Calu3 (cell line): ENCODE results near the gene DUSP2. TPM values are rescaled to one million over a fixed set of nuclear protein-coding genes. Genes with fewer than 3 reads are reported as not detected.

Experiments
- BruUV-seq: library from RNA; stranded (reverse); fragments of 400-500 nt; replicated peaks from 2 replicates; lab custom pipeline; 2021; lab: Mats Ljungman, UMichigan
- CTCF ChIA-PET: fragments of 300-600 bp; sonication (Branson Sonifier 250); formaldehyde crosslinking; loops from one replicate; lab custom pipeline; 2022; ENCODE audit warnings: antibody characterized with exemption; lab: Charles Lee
- DNase-seq: peaks from one replicate; pipeline ENCODE4 v3.0.0; 2022
- H3K27ac Mint-ChIP-seq: one replicate; pipeline ENCODE4 v1.8.0; 2022; ENCODE audit warnings: mixed read lengths; ENCODE audit not compliant: unreplicated experiment
- H3K27me3 Mint-ChIP-seq: one replicate; pipeline ENCODE4 v1.8.0; 2022; ENCODE audit warnings: mixed read lengths; ENCODE audit not compliant: unreplicated experiment
- H3K36me3 Mint-ChIP-seq: one replicate; pipeline ENCODE4 v1.8.0; 2022; ENCODE audit warnings: mild to moderate bottlenecking, moderate library complexity, mixed read lengths; ENCODE audit not compliant: insufficient read depth, unreplicated experiment
- H3K4me1 Mint-ChIP-seq: one replicate; pipeline ENCODE4 v1.8.0; 2022; ENCODE audit warnings: mild to moderate bottlenecking, low read depth, mixed read lengths; ENCODE audit not compliant: unreplicated experiment
- H3K4me3 Mint-ChIP-seq: one replicate; pipeline ENCODE4 v1.8.0; 2022; ENCODE audit warnings: mild to moderate bottlenecking, low read depth, moderate library complexity, mixed read lengths; ENCODE audit not compliant: unreplicated experiment
- H3K9me3 Mint-ChIP-seq: one replicate; pipeline ENCODE4 v1.8.0; 2022; ENCODE audit warnings: low read depth, mixed read lengths; ENCODE audit not compliant: unreplicated experiment
- intact Hi-C: fragments of 100-400 bp; cut with micrococcal nuclease; formaldehyde crosslinking; loops from one replicate; pipeline ENCODE4 v1.10.0; 2022; ENCODE audit not compliant: unreplicated experiment
- total RNA-seq: library from RNA; stranded (reverse); gene quantifications from 2 replicates; pipeline ENCODE4 v1.2.3, GENCODE V29; 2022
- TF ChIP-seq, protein P1 (sequence below): fragments of 200-600 bp; IDR thresholded peaks from one replicate; pipeline ENCODE4 v1.8.0; 2022; ENCODE audit warnings: antibody characterized with exemption; ENCODE audit not compliant: unreplicated experiment

Gene DUSP2
- total RNA-seq, 1 experiment from 2014 or later: 4.1 TPM

- no TSS peak for BruUV-seq
- CTCF ChIA-PET: interaction anchor here (1.0 to 2.2 kb wide), 5 partner anchors 9 to 124 kb away, joined by 3 to 11 read pairs (median 6); no protein-coding TSS in a partner anchor
- Mint-ChIP-seq H3K27ac (no peak overlapping the region), H3K4me3 (peak overlapping the region; percentile 60), H3K4me1 (no peaks in the 10 kb centered on the region), H3K9me3 (no peaks in the 10 kb centered on the region), H3K27me3 (peaks cover 73% of the 10 kb centered on the region), H3K36me3 (peaks cover 16% of the 10 kb centered on the region)
- TF ChIP-seq, protein P1, sequence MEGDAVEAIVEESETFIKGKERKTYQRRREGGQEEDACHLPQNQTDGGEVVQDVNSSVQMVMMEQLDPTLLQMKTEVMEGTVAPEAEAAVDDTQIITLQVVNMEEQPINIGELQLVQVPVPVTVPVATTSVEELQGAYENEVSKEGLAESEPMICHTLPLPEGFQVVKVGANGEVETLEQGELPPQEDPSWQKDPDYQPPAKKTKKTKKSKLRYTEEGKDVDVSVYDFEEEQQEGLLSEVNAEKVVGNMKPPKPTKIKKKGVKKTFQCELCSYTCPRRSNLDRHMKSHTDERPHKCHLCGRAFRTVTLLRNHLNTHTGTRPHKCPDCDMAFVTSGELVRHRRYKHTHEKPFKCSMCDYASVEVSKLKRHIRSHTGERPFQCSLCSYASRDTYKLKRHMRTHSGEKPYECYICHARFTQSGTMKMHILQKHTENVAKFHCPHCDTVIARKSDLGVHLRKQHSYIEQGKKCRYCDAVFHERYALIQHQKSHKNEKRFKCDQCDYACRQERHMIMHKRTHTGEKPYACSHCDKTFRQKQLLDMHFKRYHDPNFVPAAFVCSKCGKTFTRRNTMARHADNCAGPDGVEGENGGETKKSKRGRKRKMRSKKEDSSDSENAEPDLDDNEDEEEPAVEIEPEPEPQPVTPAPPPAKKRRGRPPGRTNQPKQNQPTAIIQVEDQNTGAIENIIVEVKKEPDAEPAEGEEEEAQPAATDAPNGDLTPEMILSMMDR: peak; percentile 86
- intact Hi-C loops: no loop called here
- peak; percentile 80 for DNase-seq
These were observed 28.2 kb downstream of the DUSP2 start for GRCh38 chr2:96116879-96117533.

DNA sequence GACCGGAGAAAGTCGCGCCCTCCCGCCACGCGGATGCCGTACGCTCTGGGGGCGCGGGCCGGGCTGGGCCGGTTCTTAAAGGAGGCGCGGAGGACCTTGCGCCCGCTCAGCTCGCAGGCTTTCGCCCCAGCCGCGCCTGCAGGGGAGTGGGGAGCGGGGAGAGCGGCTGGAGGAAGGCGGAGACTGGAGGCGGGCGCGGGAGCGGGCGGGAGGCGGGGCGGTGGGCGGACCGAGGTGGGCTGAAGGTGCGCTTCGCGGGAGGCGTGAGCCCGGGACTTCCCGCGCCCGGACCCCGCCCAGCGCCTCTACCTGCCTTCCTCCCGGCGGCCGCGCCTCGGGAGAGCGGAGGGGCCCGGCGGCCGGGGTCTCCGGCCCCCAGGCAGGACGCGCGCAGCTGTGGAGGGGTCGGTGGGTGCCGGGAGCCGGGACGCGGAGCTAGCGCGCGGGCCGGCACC, 28.8 kb downstream of the DUSP2 start, which contains the start of gene ADRA2B:
TSS of gene ADRA2B (minus strand) at position 148 of the 455 bp plus-strand sequence. CDS start 422 bp downstream, outside the sequence.
- peak; percentile 75 for DNase-seq
- BruUV-seq: no TSS peak
- intact Hi-C loops: no loop called here

DNA sequence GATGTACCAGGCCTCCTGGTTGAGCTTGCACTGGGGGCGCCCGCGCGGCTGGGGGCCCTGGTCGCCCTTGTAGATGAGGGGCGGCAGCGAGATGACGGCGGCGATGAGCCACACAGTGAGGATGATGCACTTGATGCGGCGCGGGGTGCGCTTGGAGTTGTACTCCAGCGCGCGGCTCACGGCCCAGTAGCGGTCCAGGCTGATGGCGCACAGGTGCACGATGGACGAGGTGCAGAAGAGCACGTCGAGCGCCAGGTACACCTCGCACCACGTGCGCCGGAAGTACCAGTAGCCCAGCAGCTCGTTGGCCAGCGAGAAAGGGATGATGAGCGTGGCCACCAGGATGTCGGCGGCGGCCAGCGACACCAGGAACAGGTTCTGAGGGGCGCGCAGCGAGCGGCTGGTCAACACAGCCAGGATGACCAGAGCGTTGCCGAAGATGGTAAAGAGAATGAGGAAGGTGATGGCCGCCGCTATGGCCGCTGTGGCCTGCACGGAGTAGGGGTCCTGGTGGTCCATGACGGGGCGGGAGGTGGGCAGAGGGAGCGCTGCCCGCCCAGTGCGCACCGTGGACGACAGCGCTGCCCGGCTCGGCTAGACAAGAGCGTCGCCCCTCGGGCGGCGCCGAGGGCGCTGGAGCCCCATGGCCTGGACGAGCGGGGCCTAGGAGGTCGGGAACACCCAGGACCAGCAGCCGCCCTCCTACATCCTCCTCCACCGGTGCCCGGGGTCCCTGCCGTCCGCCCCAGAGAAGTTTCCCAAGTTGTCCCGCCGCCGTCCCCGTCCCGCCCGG, 29.4 kb downstream of the DUSP2 start:
- Mint-ChIP-seq H3K27ac (no peak overlapping the region), H3K4me3 (peak overlapping the region; percentile 60), H3K9me3 (no peaks in the 10 kb centered on the region), H3K4me1 (no peaks in the 10 kb centered on the region), H3K27me3 (peaks cover 61% of the 10 kb centered on the region), H3K36me3 (peaks cover 16% of the 10 kb centered on the region)
- TF ChIP-seq, protein P1: no peak
- no peak for DNase-seq
- intact Hi-C loops: no loop called here
- CTCF ChIA-PET: interaction anchor here (1.2 to 1.6 kb wide), 2 partner anchors 8 to 59 kb away, joined by 6 to 7 read pairs; no protein-coding TSS in a partner anchor
- no TSS peak for BruUV-seq

More for the DNA sequence above, 28.8 kb downstream of the DUSP2 start, which contains the start of gene ADRA2B:
- Mint-ChIP-seq H3K4me1 (no peaks in the 10 kb centered on the region), H3K4me3 (peak within 1 kb of the TSS; percentile 60), H3K36me3 (peaks cover 16% of the 10 kb centered on the region), H3K27me3 (peaks cover 68% of the 10 kb centered on the region), H3K9me3 (no peaks in the 10 kb centered on the region), H3K27ac (no peak within 1 kb of the TSS)
- CTCF ChIA-PET: interaction anchor here (1.0 to 2.2 kb wide), 5 partner anchors 9 to 124 kb away, joined by 3 to 11 read pairs (median 6); no protein-coding TSS in a partner anchor
- TF ChIP-seq, protein P1: no peak

GRCh38 chr2:96114903-96115581, 30.2 kb downstream of the DUSP2 start:
- no peaks in the 10 kb centered on the region for H3K9me3 Mint-ChIP-seq
- peak overlapping the region; percentile 60 for H3K4me3 Mint-ChIP-seq
- no TSS peak for BruUV-seq
- no peaks in the 10 kb centered on the region for H3K4me1 Mint-ChIP-seq
- TF ChIP-seq, protein P1: no peak
- intact Hi-C loops: no loop called here
- H3K27ac Mint-ChIP-seq: no peak overlapping the region
- CTCF ChIA-PET: interaction anchor here (0.6 kb wide), 1 partner anchor 16 kb away, joined by 3 read pairs; no protein-coding TSS in a partner anchor
- H3K27me3 Mint-ChIP-seq: peaks cover 54% of the 10 kb centered on the region
- DNase-seq: no peak
- H3K36me3 Mint-ChIP-seq: peaks cover 16% of the 10 kb centered on the region
